Measurements from ENCODE around the gene PMM2.

PMM2 gene

GRCh38 chr16:8807189-8807588 lies 9.6 kb downstream of the PMM2 start:
- TF ChIP-seq CTCF (conservative IDR thresholded peaks at IDR 0.05; ENCODE audit: low read length): no peak
- H3K4me3 ChIP-seq (ENCODE audit: low read length): no peak overlapping the region
- DNase-seq (ENCODE audit: low read depth): no peak

- no peak for DNase-seq (ENCODE audit: low read depth)
- no peak overlapping the region for H3K4me3 ChIP-seq (ENCODE audit: low read length)
- no peak for TF ChIP-seq CTCF (conservative IDR thresholded peaks at IDR 0.05; ENCODE audit: low read length)
These were observed 10.4 kb downstream of the PMM2 start for GRCh38 chr16:8808009-8808408.

- H3K4me3 ChIP-seq (ENCODE audit: low read length): no peak overlapping the region
- TF ChIP-seq CTCF (conservative IDR thresholded peaks at IDR 0.05; ENCODE audit: low read length): no peak
- no peak for DNase-seq (ENCODE audit: low read depth)
These were observed 11.1 kb downstream of the PMM2 start for GRCh38 chr16:8808613-8809353.

- H3K4me3 ChIP-seq (ENCODE audit: low read length): no peak overlapping the region
- TF ChIP-seq CTCF (conservative IDR thresholded peaks at IDR 0.05; ENCODE audit: low read length): no peak
- DNase-seq (ENCODE audit: low read depth): no peak
These were observed 14.7 kb downstream of the PMM2 start for GRCh38 chr16:8812162-8812843.

- no peak for DNase-seq (ENCODE audit: low read depth)
- no peak overlapping the region for H3K4me3 ChIP-seq (ENCODE audit: low read length)
- no peak for TF ChIP-seq CTCF (conservative IDR thresholded peaks at IDR 0.05; ENCODE audit: low read length)
These were observed 16.6 kb downstream of the PMM2 start for GRCh38 chr16:8814095-8814806.

GRCh38 chr16:8816967-8817655 lies 19.5 kb downstream of the PMM2 start:
- TF ChIP-seq CTCF (conservative IDR thresholded peaks at IDR 0.05; ENCODE audit: low read length): no peak
- peak; percentile 52 for DNase-seq (ENCODE audit: low read depth)
- H3K4me3 ChIP-seq (ENCODE audit: low read length): no peak overlapping the region

All from AG10803 (cell line).